Lower leg skin (tissue), 4 donors: Measurements from ENCODE around the gene COPZ1. TPM values are rescaled to one million over a fixed set of nuclear protein-coding genes. Genes with fewer than 3 reads are reported as not detected.

Source experiments
- DNase-seq, 2 donors: peaks; one replicate each; pipeline ENCODE4 v3.0.0-alpha.2; 2019; ENCODE audit warnings: low spot score in 2 of 2
- H3K4me3 ChIP-seq: fragments of 200-600 bp; sonication (generic); 2 replicates; pipeline ENCODE4 v1.5.1; 2017; ENCODE audit warnings: mild to moderate bottlenecking, low read depth; ENCODE audit not compliant: poor library complexity, severe bottlenecking
- CTCF ChIP-seq, 3 donors: fragments of 450-650 bp; IDR thresholded peaks; one replicate each; pipeline ENCODE4 v1.5.1; 2016; ENCODE audit warnings: antibody characterized with exemption in 3 of 3, mild to moderate bottlenecking in 3 of 3, moderate library complexity in 2 of 3
- POLR2A ChIP-seq, 2 donors: fragments of 450-650 bp; IDR thresholded peaks; one replicate each; pipeline ENCODE4 v1.6.1; 2016 to 2017; ENCODE audit warnings: antibody characterized with exemption in 2 of 2, mild to moderate bottlenecking in 1 of 2, moderate library complexity in 1 of 2
- WGBS, 2 donors: methylation state at CpG; one replicate each; pipeline ENCODE4 v1.1.5; 2018; 5-methylcytosine and 5-hydroxymethylcytosine counted together
- intact Hi-C: fragments of 100-400 bp; cut with DNase I; formaldehyde crosslinking; loops from one replicate; pipeline ENCODE4 v1.15.0; 2023; ENCODE audit warnings: low total_unique reads
- total RNA-seq, 4 donors: library from RNA; depleted of rRNA; stranded (reverse); fragments of >200 nt; gene quantifications; one replicate each; pipeline ENCODE4 v1.1.0, GENCODE V29; 2016

Gene COPZ1
- total RNA-seq, 4 donors from 2014 or later = 55.6 to 86.5 (median 69.4) TPM

GRCh38 chr12:54388237-54389133 lies 63.6 kb downstream of the COPZ1 start:
- TF ChIP-seq POLR2A (IDR thresholded peaks at IDR 0.05) = no peak
- TF ChIP-seq CTCF (IDR thresholded peaks at IDR 0.05) = no peak
- WGBS, 2 donors = 42 to 50% methylated on average over 4 of the region's 4 CpGs

GRCh38 chr12:54389134-54389508 lies 64.2 kb downstream of the COPZ1 start:
- intact Hi-C loops = no loop called here
- no peak for TF ChIP-seq POLR2A (IDR thresholded peaks at IDR 0.05)
- TF ChIP-seq CTCF (IDR thresholded peaks at IDR 0.05) = no peak
- DNase-seq = peak in 1 of 2 donors; percentile 86
- WGBS, 2 donors = 55 to 67% methylated on average over 3 of the region's 3 CpGs
- no peak overlapping the region for H3K4me3 ChIP-seq

More at GRCh38 chr12:54388237-54389133, 63.6 kb downstream of the COPZ1 start:
- intact Hi-C loops = no loop called here
- H3K4me3 ChIP-seq = no peak overlapping the region
- no peak for DNase-seq

- WGBS, 2 donors = 48 to 62% methylated on average over 5 of the region's 5 CpGs
- intact Hi-C loops = no loop called here
- no peak overlapping the region for H3K4me3 ChIP-seq
- no peak for DNase-seq
- TF ChIP-seq POLR2A (IDR thresholded peaks at IDR 0.05) (no peak), CTCF (IDR thresholded peaks at IDR 0.05) (no peak)
These were observed 64.8 kb downstream of the COPZ1 start for GRCh38 chr12:54389607-54390175.

- H3K4me3 ChIP-seq = no peak overlapping the region
- intact Hi-C loops = no loop called here
- 34 to 43% methylated on average over 7 of the region's 7 CpGs for WGBS, 2 donors
- DNase-seq = peak in 1 of 2 donors; percentile 89
- TF ChIP-seq CTCF (IDR thresholded peaks at IDR 0.05) = no peak
- TF ChIP-seq POLR2A (IDR thresholded peaks at IDR 0.05) = no peak
These were observed 65.3 kb downstream of the COPZ1 start for GRCh38 chr12:54390176-54390667.

GRCh38 chr12:54390668-54391551 lies 66.0 kb downstream of the COPZ1 start:
- 23 to 32% methylated on average over 38 to 50 of the region's 51 CpGs for WGBS, 2 donors
- TF ChIP-seq POLR2A (IDR thresholded peaks at IDR 0.05) = no peak
- no peak for TF ChIP-seq CTCF (IDR thresholded peaks at IDR 0.05)
- intact Hi-C loops = no loop called here
- peak overlapping the region; percentile 46 for H3K4me3 ChIP-seq
- peak in 1 of 2 donors; percentile 91 for DNase-seq
